ENCODE results near the gene KLHL26.
A peak's percentile ranks its signal among the peaks of the same experiment; 100 is the strongest.

KLHL26 gene

GRCh38 chr19:18612772-18613588 lies 23.8 kb upstream of the KLHL26 start, which contains the start of gene TMEM59L:
Gene TMEM59L (plus strand): TSS chr19:18612870. CDS start chr19:18612959, 89 bp downstream.
- DNase-seq (ENCODE audit: low read depth in 3 of 3, low spot score in 1 of 3) = no peak

GRCh38 chr19:18613589-18614234 lies 23.1 kb upstream of the KLHL26 start:
- DNase-seq (ENCODE audit: low read depth in 3 of 3, low spot score in 1 of 3) = no peak

- DNase-seq (ENCODE audit: low read depth in 3 of 3, low spot score in 1 of 3) = no peak
Observed at GRCh38 chr19:18616023-18616422, 20.8 kb upstream of the KLHL26 start.

GRCh38 chr19:18617562-18617961 lies 19.3 kb upstream of the KLHL26 start:
- DNase-seq (ENCODE audit: low read depth in 3 of 3, low spot score in 1 of 3) = no peak

- DNase-seq (ENCODE audit: low read depth in 3 of 3, low spot score in 1 of 3) = no peak
Observed at GRCh38 chr19:18618236-18618635, 18.6 kb upstream of the KLHL26 start.

- DNase-seq (ENCODE audit: low read depth in 3 of 3, low spot score in 1 of 3) = no peak
Observed at GRCh38 chr19:18620311-18620710, 16.5 kb upstream of the KLHL26 start.

- DNase-seq (ENCODE audit: low read depth in 3 of 3, low spot score in 1 of 3) = no peak
Observed at GRCh38 chr19:18620902-18621301, 15.9 kb upstream of the KLHL26 start.

- DNase-seq (ENCODE audit: low read depth in 3 of 3, low spot score in 1 of 3) = no peak
Observed at GRCh38 chr19:18626906-18627305, 9.9 kb upstream of the KLHL26 start.

GRCh38 chr19:18629166-18630088 lies 7.4 kb upstream of the KLHL26 start:
- DNase-seq (ENCODE audit: low read depth in 3 of 3, low spot score in 1 of 3) = no peak

- no peak for DNase-seq (ENCODE audit: low read depth in 3 of 3, low spot score in 1 of 3)
Observed at GRCh38 chr19:18633321-18633720, 3.5 kb upstream of the KLHL26 start.

- DNase-seq (ENCODE audit: low read depth in 3 of 3, low spot score in 1 of 3) = no peak
Observed at GRCh38 chr19:18634612-18635297, 2.1 kb upstream of the KLHL26 start.

- no peak for DNase-seq (ENCODE audit: low read depth in 3 of 3, low spot score in 1 of 3)
Observed at GRCh38 chr19:18635831-18636182, 1.0 kb upstream of the KLHL26 start.

GRCh38 chr19:18636183-18636968 lies 452 bp upstream of the KLHL26 start:
- peak; percentile 98 to 100 (median 99) for DNase-seq (ENCODE audit: low read depth in 3 of 3, low spot score in 1 of 3)

GRCh38 chr19:18637673-18638630 lies 1.1 kb downstream of the KLHL26 start:
- no peak for DNase-seq (ENCODE audit: low read depth in 3 of 3, low spot score in 1 of 3)

- DNase-seq (ENCODE audit: low read depth in 3 of 3, low spot score in 1 of 3) = no peak
Observed at GRCh38 chr19:18639706-18640243, 2.9 kb downstream of the KLHL26 start.

GRCh38 chr19:18644196-18645034 lies 7.6 kb downstream of the KLHL26 start:
- no peak for DNase-seq (ENCODE audit: low read depth in 3 of 3, low spot score in 1 of 3)

GRCh38 chr19:18645035-18645511 lies 8.2 kb downstream of the KLHL26 start:
- no peak for DNase-seq (ENCODE audit: low read depth in 3 of 3, low spot score in 1 of 3)
